A204.1 (cell line): ENCODE results near the gene KPTN.

ENCODE experiments used
- FAIRE-seq: peaks from 2 replicates; lab custom pipeline; 2012; peaks lifted over from hg19 to GRCh38; lab: Jason Lieb, UNC

Gene KPTN

DNA sequence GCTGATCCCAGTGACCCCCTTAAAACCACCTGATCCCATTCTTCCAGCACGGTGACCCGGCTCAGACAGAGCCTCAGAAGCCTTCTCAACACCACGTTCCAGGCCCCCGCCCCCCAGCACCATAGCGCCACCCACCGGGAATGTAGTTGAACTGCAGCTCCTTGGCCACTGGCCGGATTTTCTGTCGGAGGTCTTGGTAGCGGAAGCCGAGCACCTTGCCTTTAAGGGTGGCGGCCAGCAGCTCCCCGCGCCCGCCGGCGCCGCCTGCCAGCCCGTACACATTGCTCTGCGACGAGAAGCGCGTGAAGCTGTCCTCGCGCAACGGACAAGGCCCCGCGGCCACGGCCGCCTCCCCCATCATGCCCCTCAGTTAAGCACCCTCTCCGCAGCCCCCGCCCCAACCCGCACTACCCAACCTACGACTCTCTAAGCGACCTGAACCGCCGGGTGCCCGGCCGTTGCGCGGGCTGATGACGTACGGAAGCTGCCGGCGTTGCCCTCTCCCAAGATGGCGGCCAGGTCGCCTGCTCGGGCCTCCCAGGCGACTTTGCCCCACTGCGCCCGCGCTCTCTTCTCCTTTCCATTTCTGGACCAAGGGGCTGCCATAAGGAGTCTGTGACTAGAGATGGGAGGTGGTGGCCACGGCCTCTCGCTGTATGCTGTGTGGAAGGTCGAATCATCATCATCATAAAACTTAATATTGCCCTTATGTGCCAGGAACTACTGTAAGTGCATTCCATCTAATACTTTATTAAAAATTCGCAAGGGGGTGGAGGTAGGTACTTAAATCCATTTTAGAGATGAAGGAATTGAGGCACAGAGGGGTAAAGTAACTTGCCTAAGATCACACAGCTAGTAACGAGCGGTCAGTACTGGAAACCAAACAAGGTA lies at the start of gene KPTN:
KPTN (minus strand) TSS at position 420 of the 891 bp plus-strand sequence; CDS start at position 361, 59 bp downstream.
- FAIRE-seq: no peak

DNA sequence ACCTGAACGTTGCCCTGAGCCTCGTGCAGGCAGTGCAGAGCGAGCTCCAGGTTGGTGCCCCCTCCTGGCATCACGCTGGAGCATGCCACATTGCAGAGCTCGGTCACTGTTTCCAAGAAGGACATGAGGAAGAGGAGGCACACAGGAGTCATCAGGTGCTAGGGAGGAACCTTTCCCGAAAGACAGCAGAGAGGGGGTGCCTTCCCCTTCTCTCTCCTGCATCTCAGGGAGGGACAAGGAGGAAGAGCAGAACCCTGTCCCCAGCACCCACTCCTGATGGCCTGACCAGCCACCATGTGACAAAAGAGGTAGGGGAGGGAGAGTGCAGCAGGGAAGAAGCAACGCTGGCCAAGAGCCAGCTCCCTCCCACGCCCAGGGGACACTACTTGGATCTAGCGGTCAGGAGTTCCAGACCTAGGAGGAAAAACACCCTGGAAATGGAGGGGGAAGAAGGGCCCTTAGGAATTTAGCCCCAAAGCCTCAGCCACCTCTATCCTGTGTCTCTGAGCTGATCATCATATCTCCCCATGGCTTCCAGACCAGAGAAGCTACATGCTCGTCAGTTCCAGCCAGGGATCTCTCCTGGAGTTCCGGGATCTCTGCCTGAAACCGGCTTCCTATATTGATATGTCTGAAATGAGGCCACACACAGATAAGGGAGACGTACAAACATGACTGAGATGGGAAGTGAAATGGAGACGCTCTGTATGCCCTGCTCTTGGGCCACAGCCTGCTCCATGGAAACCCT lies 47.8 kb upstream of the KPTN start:
- FAIRE-seq: no peak

DNA sequence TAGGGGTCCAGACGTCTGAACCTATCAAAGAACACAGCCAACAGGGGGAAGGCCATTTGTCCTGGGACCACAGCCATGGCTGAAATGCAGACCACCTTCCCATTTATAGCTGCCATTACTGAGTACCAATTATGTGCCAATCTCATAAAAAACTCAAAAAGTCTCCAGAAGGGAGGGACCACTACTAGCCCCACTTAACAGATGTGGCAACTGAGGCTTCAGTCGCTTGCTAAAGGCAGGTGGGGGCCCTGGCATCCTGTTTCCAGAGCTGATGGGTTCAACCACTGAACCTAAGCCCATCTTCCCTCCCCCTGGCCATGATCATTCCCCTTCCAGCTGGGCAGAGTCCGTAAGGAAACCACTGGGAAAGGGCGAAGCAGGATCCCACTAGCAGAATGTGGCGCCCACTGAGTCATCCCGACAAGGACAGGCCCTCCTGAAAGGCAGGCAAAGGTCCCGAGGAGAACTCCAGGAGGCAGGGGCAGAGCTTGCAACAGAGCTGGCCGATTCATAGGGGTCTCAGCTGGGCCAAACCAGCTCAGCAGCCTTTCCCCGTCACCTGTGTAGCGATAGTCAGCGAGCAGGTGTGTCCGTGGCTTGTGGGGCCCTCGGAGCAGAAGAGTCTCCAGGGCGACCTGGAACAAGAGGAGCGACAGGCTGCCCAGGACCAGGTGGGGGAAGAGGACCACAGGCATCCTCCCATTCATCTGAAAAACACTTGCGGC lies 45.2 kb upstream of the KPTN start:
- no peak for FAIRE-seq

DNA sequence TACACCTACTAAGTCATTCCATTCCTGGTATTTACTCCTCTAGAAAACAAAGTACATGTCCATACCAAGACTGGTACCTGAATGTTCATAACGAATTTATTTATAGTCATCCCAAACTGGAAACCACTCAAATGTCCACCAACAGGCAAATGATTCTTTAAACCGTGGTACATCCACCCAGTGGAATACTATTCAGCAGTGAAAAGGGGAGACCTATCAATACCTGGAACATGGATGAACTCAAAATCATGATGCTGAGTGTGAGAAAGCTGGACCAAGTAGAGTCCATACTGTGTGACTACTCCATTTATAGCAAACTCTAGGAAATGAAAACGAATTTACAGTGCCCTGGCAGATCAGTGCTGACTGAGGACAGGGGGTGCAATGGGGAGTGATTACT lies 42.8 kb upstream of the KPTN start:
- FAIRE-seq: no peak

DNA sequence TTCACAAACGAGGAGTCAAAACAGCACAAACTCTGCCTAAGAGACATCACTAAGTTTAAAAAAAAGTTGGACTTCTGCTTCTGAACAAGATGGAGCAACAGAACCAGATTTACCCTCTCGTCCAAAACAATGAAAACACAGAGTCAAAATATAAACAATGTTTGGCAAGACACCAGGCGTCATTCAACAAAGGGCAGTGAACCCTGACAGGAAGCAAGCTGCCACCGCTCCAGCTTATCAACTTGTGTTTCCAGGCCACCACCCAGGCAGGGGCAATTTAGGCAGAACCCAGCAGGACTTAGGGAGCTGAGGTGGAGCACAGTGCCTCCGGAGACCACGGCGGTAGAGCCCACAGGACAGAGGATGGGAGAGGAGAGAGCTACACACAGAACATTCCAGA lies 39.5 kb upstream of the KPTN start:
- no peak for FAIRE-seq

DNA sequence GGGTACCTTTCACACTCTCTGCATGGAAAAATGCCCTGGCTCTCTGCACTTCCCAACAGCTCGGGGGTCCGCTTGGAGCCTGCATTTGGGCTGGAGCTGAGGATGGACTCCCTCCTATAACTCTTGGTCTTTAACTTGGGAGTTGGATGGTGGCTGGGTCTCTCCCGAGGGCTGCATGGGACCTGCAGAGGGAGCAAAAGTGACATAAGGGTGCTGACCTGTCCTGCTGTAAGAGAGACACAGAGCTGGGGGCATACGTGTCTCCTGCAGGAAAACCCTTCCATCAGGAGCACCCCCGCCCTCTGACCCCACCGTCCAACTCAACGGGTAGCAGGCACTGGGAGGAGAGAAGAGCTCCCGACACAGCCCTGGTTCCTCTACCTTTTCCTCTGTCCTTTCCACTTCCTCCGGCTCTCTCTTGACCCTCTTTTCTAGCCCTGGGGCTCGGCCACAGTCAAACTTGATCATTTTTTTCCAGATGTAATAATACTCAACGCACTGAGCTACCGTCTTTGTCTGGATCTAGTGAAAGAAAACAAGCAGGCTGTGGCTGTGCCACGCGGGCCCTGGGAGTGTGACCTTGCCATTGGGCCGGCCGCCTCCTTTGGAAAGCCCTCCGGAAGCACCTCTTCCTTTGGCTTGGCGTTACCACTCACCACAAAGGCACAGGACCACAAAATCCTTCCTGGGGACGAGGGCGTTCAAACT lies 37.6 kb upstream of the KPTN start:
- no peak for FAIRE-seq

DNA sequence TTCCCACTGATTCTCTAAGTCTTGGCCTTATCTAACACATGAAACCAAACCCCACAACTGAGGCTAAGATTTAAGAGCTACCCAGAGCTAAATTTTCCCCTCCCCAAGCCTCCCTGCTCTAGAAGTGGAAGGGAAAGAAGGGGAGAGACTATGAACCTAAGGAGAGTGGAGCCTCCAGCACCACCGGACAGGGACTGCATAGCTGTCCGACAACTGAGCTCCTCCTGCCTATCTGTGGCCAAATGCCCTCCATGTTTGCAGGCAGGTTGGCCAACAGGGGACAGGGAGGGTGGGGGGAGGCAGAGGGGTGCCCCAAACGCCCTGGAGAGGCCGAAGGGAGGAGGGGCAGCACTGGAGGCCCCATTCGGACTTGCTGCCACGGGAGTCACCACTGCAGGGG lies 36.8 kb upstream of the KPTN start:
- no peak for FAIRE-seq

DNA sequence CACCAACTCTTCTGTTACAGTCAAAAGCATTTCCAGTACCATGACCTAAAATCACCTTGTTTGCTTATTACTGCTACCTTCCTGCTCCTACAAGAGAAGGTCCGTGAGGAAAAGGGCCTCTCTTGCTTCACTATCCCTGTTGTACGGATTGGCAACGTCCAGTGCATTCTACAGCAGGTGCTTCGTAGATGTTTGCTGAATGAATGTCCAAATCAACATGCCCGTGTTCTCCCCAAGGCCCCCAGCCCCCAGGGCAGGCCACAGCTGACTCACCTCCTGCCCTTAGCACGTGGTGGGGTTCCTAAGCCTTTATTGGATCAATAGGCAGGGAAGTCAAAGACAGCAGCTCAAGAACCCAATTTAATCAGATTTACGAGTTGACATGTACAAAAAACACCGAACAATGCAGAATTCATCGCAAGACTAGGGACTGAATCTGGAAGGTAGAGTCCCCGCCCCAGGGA lies 36.4 kb upstream of the KPTN start:
- FAIRE-seq: no peak

DNA sequence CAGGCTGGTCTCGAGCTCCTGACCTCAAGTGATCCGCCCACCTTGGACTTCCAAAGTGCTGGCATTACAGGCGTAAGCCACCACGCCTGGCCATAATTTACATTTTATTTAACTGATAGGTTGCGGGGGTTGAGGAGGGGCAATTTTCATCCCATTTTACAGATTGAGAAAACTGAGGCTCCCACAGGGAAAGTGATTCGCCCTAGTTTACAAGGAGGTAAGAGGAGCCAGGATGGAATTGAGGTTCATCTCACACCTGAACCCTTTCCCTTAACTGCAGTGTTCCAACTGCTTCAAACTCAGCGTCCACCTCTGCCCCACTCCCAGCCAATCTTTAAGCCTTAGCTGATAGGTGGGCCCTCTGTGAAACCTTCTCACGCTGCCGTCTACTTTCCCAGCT lies 34.8 kb upstream of the KPTN start:
- FAIRE-seq: no peak

DNA sequence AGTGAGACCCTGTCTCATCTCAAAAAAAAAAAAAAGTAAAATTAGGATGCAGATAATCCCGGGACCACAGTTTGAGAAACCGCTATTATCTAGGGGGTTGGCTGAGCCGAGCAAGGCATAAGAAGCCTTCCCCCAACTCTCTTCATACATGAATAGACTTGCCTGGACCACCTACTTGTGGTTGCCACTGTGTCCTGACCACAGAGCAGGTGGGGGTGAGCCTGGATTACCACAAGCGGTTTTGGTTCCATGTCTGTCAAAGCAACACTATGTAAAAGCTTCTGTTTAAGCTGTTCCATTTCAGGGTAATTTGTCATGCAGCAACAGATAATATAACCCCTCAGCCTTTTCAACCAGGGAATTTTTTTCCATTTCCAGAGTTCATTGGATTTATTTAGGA lies 34.1 kb upstream of the KPTN start:
- FAIRE-seq: no peak

DNA sequence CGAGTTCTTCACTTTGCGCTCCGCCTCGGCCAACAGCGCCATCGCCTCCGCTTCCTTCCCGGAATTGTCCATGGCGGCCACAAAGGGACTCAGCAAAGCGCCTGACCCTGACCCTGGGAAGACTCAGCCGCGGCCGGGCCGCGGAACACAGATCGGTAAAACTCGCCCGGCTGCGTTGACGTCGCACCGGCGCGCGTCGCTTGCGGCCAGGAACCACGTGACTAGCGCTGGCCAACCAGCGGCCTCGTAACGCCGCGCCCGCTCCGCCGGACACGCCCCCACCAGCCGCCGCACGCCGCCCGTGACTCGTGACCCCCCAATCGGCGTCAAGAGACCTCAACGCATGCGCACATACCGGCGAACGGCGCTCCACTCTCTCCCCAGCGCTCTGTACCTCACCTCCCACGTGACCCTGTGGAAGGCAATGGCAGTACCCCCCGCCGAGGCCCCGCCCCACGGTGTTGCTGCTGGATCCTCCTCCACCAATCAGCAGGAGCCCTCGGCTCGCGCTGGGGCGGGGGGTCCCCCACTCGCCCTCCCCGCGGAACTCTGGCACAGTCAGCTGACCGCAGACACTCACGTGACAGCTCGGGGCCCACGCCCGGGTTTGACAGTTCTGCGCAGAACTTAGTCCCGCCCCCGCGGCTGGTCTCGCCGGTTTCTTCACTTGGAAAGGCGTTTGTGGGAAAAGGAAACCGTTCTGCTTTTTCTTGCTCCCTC lies 31.0 kb upstream of the KPTN start, which contains the start of gene NAPA:
NAPA (minus strand) TSS at position 195 of the 720 bp plus-strand sequence; CDS start at position 72, 123 bp downstream.
- peak; percentile 98 for FAIRE-seq

DNA sequence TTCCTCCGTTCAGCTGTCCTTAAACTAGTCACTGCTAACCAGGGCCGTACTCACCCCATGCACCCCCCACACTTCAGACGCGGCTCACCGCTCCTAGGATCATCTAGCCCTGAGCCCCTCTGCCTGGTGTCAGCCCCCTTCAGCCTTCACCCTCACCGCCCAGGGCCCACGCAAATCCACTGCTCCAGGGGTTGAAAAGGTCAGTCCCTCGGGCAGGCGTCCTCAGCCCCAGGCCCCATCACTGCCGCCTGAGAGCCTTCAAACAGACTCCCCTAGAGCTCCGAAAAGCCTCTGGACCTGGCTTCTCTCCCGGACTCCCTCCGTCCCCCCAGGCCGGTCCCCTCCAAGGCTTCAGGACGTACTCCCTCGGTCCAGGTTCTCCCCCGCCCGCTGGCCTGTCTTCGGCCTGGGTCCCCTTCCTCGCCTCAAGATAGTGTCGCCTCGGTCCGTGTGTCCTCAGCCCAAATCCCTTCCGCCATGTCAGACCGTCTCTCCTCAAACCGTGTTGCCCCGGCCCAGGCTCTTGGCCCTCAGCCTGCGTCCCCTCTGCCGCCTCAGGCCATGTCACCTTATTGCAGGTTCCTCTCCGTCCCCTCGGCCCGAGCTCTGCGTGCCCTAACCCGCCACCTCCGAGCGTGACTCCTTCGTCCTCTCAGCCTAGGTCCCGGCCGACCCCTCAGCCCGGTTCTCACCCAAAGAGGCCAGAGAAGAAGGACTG lies 30.3 kb upstream of the KPTN start:
- FAIRE-seq: no peak

DNA sequence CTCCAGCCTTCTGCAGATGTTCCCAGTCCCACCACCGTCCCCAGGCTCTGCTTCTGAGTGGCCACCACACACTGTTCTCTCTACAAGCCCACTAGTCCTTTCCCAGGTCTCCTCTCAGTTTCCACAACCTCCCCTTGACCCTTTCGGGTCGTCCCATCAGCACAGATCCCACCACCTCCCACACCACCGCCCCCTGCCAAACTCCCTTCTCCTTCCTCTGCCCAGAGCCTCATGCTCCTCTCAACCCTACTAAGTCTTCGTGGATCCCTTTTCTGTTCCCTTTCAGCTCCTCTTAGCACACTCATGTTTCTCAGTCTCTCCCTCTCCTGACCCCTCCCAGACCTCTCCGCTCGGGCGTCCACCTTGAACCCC lies 28.9 kb upstream of the KPTN start:
- FAIRE-seq: no peak

DNA sequence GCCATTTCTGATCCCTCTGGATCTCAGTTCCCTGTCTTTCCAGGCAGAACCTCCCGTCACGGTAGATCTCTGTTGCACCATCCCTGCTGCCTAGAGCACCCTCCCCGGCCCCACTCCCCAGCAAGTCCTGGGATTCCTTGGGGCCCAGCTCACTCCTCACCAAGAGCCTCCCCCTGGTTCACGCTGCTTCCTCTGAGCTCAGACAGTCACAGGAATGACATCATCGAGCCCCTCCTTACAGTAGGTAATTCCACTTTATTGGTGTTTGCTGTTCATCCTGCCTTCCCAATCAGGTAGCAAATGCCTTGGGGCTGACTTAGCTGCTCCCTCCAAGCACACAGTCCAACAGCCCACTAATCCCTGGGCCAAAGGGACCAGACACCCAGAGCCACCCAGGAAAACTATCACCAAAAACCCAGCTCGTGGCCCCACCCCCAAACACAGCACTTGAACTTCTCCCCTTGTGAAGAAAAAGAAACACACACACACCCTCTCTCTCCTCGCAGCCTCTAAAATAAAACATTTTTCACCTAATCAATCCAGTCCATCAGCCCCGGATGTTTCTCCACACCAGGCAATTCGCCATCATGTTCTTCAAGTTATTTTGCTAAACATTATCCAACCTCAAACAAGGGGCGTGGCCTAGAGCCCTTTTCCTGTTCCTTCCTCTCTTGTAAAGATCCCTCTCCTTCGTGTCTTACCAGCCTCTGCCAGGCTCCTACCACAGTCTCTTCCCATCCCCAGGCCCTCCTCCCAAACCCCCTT lies 28.3 kb upstream of the KPTN start:
- no peak for FAIRE-seq

DNA sequence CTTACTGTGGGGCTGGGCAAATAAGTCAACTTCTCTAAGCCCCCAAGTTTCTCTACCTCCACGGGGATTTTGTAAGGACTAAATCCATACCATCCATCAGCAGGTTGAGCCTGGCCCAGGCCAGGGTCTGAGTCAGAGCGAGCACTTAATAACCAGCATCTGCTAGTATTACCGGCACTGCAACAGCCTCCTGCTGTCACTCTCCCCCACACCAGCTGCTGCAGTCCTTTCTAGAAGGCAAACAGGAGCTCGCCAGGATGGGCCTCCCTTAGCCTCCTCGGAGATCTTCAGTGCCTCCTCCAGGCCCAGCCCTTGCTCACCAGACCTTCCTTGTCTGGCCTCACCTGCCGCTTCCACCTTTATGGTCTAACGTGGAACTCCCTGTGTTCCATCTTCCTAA lies 27.7 kb upstream of the KPTN start:
- no peak for FAIRE-seq

DNA sequence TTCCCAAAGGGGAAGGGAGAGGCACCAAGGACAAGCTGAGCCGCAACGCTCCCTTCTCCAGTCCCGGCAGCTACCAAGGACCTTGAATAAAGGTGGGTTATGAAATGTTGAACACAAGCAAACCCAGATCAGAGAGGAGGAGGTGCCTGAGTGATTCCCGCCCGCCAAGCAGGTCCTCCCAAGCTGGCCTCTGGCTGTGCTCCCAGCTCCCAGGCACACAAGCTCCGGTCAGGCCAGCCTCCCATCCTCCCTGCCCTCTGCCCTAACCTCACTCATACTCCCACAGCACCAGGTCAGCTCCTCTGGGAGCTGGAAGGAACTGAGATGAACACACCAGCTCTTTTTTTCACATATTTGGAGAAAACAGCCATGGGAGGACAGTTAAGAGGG lies 27.1 kb upstream of the KPTN start:
- no peak for FAIRE-seq

DNA sequence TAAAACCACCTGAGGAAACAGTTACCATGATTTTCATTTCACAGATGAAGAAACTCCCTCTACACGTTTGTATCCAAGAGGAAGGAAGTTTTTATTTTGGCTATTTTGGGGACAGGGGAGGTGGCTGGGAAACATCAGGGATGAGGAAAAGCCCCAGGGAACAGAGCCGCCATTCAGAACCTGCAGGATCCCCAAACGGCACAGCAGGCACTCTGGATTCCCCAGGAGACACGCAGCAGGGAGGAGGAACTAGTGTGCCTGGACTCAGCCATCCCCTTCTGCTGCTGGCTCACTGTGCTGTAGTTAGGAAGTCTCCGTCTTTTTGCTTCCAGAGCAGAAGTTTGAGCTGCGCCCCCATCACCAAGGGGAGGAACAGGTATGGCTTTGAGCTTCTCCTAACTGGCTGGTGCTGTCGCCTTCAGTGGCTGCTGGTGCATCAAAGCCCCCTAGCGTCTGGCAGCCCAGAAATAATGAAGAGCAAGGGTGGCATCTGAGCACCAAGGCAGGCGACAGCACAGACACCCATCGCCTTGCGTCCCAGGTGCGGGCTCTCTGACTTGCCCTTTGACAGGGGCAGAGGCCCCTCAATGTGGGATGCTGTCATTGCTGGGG lies 26.6 kb upstream of the KPTN start:
- no peak for FAIRE-seq

DNA sequence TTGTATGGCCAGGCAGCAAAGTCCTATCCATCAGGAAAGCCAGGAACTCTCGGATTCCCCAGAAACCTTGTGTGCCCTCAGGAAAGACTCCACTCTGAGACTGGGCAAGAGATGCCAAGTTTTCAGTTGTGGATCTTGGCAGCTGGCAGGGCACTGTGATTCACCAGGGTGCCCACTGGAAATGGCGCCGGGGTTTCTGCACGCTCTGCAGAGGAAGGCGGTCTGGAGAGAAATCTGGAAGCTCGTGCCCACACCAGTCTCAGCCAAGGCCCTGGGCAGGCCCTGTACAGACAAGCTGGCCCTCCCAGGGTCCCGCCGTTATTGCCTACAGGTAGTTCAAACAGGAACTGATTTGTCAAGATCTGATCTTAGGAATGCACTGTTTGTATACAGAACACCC lies 26.0 kb upstream of the KPTN start:
- FAIRE-seq: no peak

DNA sequence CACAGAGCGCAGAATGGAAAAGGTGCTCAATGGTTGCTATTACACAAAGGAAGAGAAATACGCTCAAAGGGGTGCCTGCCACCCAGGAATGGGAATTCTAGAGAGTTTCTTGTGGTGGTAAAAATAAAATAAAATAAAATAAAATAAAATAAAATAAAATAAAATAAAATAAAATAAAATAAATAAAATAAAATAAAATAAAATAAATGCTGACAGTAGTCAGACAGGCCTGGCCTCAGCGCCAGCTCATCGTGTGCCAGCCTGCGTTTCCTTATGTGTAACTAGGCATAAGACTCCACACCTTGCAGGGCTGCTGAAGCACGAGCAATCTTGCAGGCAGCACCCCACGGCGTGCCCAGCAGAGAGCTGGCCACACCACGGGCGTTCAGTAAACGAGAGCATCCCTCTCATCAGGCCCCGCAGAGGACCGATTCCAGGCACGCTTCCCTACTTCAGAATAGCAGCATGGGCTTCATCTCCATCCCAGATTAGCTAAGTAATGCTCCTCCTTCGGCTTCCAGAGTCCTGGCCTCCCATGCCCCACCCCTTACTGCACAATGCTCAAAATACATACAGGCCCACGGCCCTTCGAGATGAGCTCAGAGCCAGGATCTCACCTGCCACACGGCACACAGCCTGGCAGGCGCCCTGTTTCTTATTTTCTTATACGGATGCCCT lies 25.3 kb upstream of the KPTN start:
- FAIRE-seq: no peak
